GM18868 (cell line): ENCODE results near the gene CMPK1.

ENCODE experiments used
- ATAC-seq: cut with Tn5 transposase; IDR thresholded peaks from one replicate; pipeline ENCODE4 v1.9.1; 2021; ENCODE audit warnings: mild to moderate bottlenecking, moderate library complexity; ENCODE audit not compliant: unreplicated experiment

CMPK1 gene

DNA sequence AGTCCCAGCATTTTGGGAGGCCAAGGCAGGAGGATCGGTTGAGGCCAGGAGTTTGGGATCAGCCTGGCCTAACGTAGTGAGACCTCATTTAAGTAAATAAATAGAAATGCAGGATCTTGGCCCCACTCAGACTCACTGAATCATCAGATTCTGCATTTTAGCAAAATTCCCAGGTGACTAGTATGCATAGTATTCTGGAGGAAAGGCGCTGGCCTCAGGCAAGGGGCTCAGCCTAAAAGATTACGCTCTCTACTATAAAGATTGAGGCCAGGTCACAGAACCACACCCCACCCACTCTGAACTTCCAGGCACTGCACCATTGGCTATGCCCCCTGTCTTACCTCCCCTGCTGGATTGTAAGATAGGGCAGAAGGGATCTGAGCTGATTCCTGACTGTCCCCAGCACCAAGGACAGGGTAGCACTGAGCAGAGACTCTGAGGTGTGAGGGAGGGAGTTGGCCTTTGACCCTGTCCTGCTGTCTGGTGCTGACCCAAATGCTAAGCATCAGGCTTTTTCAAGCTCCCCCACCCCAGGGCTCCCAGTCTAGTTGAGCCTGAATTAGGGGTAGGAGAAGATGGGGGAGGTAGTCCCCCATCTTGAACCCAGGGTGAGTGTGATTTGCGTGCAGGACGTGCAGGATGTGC is 85.2 kb downstream of the CMPK1 start:
- ATAC-seq = no peak

DNA sequence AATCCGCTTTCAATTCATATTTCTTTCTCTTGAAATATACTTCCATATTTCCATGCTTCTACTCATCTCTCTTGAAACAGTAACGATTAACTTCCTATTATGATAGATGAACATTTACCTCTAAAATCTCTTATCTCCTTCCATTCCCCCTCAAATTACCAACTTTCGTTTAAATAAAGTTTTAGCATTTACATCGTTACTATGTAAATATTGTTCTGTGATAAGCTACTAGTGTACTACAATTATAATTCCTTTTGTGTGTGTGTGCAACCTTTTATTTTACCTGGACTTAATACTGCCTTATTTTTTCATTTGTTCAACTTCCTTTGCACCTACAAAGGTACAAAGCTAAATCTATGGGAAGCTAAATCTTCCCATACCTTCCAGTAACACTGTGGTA is 87.0 kb downstream of the CMPK1 start:
- ATAC-seq = no peak

DNA sequence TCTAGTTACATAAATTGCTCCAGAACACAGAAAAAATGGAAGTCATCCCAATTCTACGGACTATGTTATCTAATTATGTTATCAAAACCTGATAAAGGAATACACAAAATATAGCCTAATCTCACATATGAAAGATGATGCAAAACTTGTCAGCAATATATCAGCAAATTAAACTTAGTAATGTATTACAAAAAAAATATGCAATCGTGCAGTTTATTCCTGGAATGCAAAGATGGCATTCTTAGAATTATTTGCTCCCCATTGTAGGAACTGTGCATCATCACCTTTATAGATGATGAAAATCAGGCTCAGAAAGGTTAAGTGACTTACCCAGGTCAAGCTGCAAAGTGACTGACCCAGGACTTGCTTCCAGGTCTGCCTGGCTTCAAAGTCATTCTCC is 90.3 kb downstream of the CMPK1 start:
- ATAC-seq = no peak

- no peak for ATAC-seq
Observed at GRCh38 chr1:47424336-47424982, 90.9 kb downstream of the CMPK1 start.
